SK-N-SH (cell line): Measurements from ENCODE around the gene EVC. TPM values are rescaled to one million over a fixed set of nuclear protein-coding genes. Genes with fewer than 3 reads are reported as not detected.

ENCODE experiments used
- CTCF ChIA-PET: fragments of 300-600, 350-600 bp; formaldehyde crosslinking; extraction: SDS; loops from one replicate; lab custom pipeline; 2021; lab: Yijun Ruan, JAX
- POLR2A ChIA-PET: fragments of 350-600 bp; sonication (Branson Sonifier 250); formaldehyde crosslinking; extraction: SDS; loops from one replicate; lab custom pipeline; 2020; ENCODE audit warnings: antibody characterized with exemption, inconsistent platforms; lab: Yijun Ruan, JAX
- DNase-seq: peaks from one replicate; pipeline ENCODE4 v3.0.0; 2012
- H2AFZ ChIP-seq: fragments of 200-600 bp; sonication (generic); 2 replicates; pipeline ENCODE4 v1.8.1; 2016; ENCODE audit warnings: antibody characterized with exemption, mild to moderate bottlenecking, low read depth
- H3F3A ChIP-seq: fragments of 200-600 bp; sonication (generic); replicated peaks from 2 replicates; pipeline ENCODE3; 2016; ENCODE audit warnings: antibody characterized with exemption, mild to moderate bottlenecking; ENCODE audit not compliant: insufficient read depth
- H3K27ac ChIP-seq, 2 experiments: fragments of 200-500 bp in 1 of 2; fragments of 200-600 bp in 1 of 2; sonication (Bioruptor generic) in 1 of 2; sonication (generic), shearing (Covaris generic) in 1 of 2; 2 replicates each; pipeline versions ENCODE4 v1.5.1 to v1.6.1; 2014 to 2016; ENCODE audit warnings: low read depth in 2 of 2, inconsistent platforms in 1 of 2, low read length in 1 of 2, mild to moderate bottlenecking in 1 of 2, mixed read lengths in 1 of 2
- H3K27me3 ChIP-seq: fragments of 200-600 bp; sonication (generic), shearing (Covaris generic); 2 replicates; pipeline ENCODE4 v1.6.1; 2016; ENCODE audit warnings: mixed run types; ENCODE audit not compliant: insufficient read depth
- H3K36me3 ChIP-seq, 2 experiments: fragments of 200-500 bp in 1 of 2; fragments of 200-600 bp in 1 of 2; sonication (Bioruptor generic) in 1 of 2; sonication (generic) in 1 of 2; replicated peaks in 1 of 2; 2 replicates each; pipeline versions ENCODE3 to v1.5.1; 2014 to 2016; ENCODE audit warnings: low read length in 1 of 2, mild to moderate bottlenecking in 1 of 2; ENCODE audit not compliant: insufficient read depth in 2 of 2, control insufficient read depth in 1 of 2
- H3K4me1 ChIP-seq, 2 experiments: fragments of 200-500 bp in 1 of 2; fragments of 200-600 bp in 1 of 2; sonication (Bioruptor generic) in 1 of 2; sonication (generic), shearing (Covaris generic) in 1 of 2; 2 replicates each; pipeline versions ENCODE4 v1.5.1 to v1.6.1; 2014 to 2016; ENCODE audit warnings: low read depth in 1 of 2, low read length in 1 of 2, mixed run types in 1 of 2; ENCODE audit not compliant: insufficient read depth in 2 of 2, control insufficient read depth in 1 of 2
- H3K4me2 ChIP-seq: fragments of 200-600 bp; sonication (generic), shearing (Covaris generic); 2 replicates; pipeline ENCODE4 v1.6.1; 2017; ENCODE audit warnings: mixed run types
- H3K4me3 ChIP-seq, 2 experiments: fragments of 200-500 bp in 1 of 2; fragments of 200-600 bp in 1 of 2; sonication (Bioruptor generic) in 1 of 2; sonication (generic), shearing (Covaris generic) in 1 of 2; 2 replicates each; pipeline versions ENCODE4 v1.5.1 to v1.8.1; 2014 to 2016; ENCODE audit warnings: low read depth in 2 of 2, inconsistent platforms in 1 of 2, low read length in 1 of 2, mild to moderate bottlenecking in 1 of 2, mixed read lengths in 1 of 2, moderate library complexity in 1 of 2
- H3K79me2 ChIP-seq: fragments of 200-600 bp; sonication (generic); 2 replicates; pipeline ENCODE4 v1.8.1; 2017; ENCODE audit warnings: mild to moderate bottlenecking; ENCODE audit not compliant: insufficient read depth
- H3K9ac ChIP-seq: fragments of 200-600 bp; sonication (generic); 2 replicates; pipeline ENCODE4 v1.6.1; 2017; ENCODE audit warnings: mixed run types
- H3K9me2 ChIP-seq: fragments of 200-600 bp; sonication (generic); 2 replicates; pipeline ENCODE4 v1.6.1; 2017; ENCODE audit warnings: mixed run types
- H3K9me3 ChIP-seq: fragments of 200-600 bp; sonication (generic); 2 replicates; pipeline ENCODE4 v1.6.1; 2017; ENCODE audit warnings: mixed run types, mild to moderate bottlenecking, moderate library complexity
- H4K20me1 ChIP-seq: fragments of 200-600 bp; sonication (generic); 2 replicates; pipeline ENCODE4 v1.6.1; 2017; ENCODE audit warnings: mild to moderate bottlenecking, mixed run types; ENCODE audit not compliant: insufficient read depth
- CHD2 ChIP-seq: fragments of 150-350 bp; IDR thresholded peaks from 2 replicates; pipeline ENCODE4 v1.6.1; 2018; ENCODE audit warnings: low read length; ENCODE audit not compliant: partially characterized antibody
- FOSL2 ChIP-seq: IDR thresholded peaks from 2 replicates; pipeline ENCODE4 v1.4.0; 2012; ENCODE audit warnings: low read depth, mild to moderate bottlenecking, moderate library complexity, borderline replicate concordance
- FOXJ3 ChIP-seq: sonication (generic); formaldehyde crosslinking; IDR thresholded peaks from 2 replicates; pipeline ENCODE4 v1.5.1; 2020; ENCODE audit warnings: mild to moderate bottlenecking, missing genetic modification reagents
- GABPA ChIP-seq: IDR thresholded peaks from 2 replicates; pipeline ENCODE4 v1.4.0; 2012; ENCODE audit warnings: low read depth, mild to moderate bottlenecking
- GATA2 ChIP-seq: sonication (generic); formaldehyde crosslinking; IDR thresholded peaks from 2 replicates; pipeline ENCODE4 v1.5.0; 2020; ENCODE audit warnings: mild to moderate bottlenecking, missing genetic modification reagents
- IRF3 ChIP-seq: fragments of 150-350 bp; IDR thresholded peaks from 2 replicates; pipeline ENCODE4 v1.6.1; 2016; ENCODE audit warnings: mild to moderate bottlenecking, low read depth, low read length
- MEF2A ChIP-seq: IDR thresholded peaks from 2 replicates; pipeline ENCODE4 v1.4.0; 2012; ENCODE audit warnings: low read depth, borderline replicate concordance
- NFIC ChIP-seq: IDR thresholded peaks from 2 replicates; pipeline ENCODE4 v1.4.0; 2012; ENCODE audit warnings: borderline replicate concordance
- PBX3 ChIP-seq: IDR thresholded peaks from 2 replicates; pipeline ENCODE4; 2012
- POLR2AphosphoS5 ChIP-seq: IDR thresholded peaks from 2 replicates; pipeline ENCODE4 v1.6.1; 2012; ENCODE audit warnings: low read depth, low read length
- RAD21 ChIP-seq: IDR thresholded peaks from 2 replicates; pipeline ENCODE4 v1.6.1; 2012; ENCODE audit warnings: mild to moderate bottlenecking, low read length
- RFX5 ChIP-seq: IDR thresholded peaks from 2 replicates; pipeline ENCODE4 v1.6.1; 2012; ENCODE audit warnings: mild to moderate bottlenecking, improper control_type of control experiment, low read length
- RXRA ChIP-seq: IDR thresholded peaks from 2 replicates; pipeline ENCODE4 v1.4.0; 2012; ENCODE audit warnings: low read depth, mild to moderate bottlenecking, borderline replicate concordance
- SIN3A ChIP-seq: IDR thresholded peaks from 2 replicates; pipeline ENCODE4 v1.6.1; 2012; ENCODE audit warnings: low read depth, mild to moderate bottlenecking, low read length, moderate library complexity, borderline replicate concordance
- SMC3 ChIP-seq: IDR thresholded peaks from 2 replicates; pipeline ENCODE4 v1.6.1; 2012; ENCODE audit warnings: low read depth, low read length, improper control_type of control experiment
- TAF1 ChIP-seq: IDR thresholded peaks from 2 replicates; pipeline ENCODE4 v1.6.1; 2012; ENCODE audit warnings: low read depth, mild to moderate bottlenecking, low read length, moderate library complexity, borderline replicate concordance
- TCF12 ChIP-seq: IDR thresholded peaks from 2 replicates; pipeline ENCODE4 v1.4.0; 2012
- TEAD4 ChIP-seq: IDR thresholded peaks from 2 replicates; pipeline ENCODE4 v1.4.0; 2012; ENCODE audit warnings: mild to moderate bottlenecking, borderline replicate concordance; ENCODE audit not compliant: insufficient read depth
- USF1 ChIP-seq: IDR thresholded peaks from 2 replicates; pipeline ENCODE4 v1.4.0; 2012; ENCODE audit warnings: low read depth, borderline replicate concordance
- YY1 ChIP-seq: IDR thresholded peaks from 2 replicates; pipeline ENCODE4 v1.4.0; 2012; ENCODE audit warnings: low read depth, mild to moderate bottlenecking
- WGBS: methylation state at CpG from one replicate; pipeline ENCODE4 v1.1.6; 2017; ENCODE audit warnings: low lambda C conversion rate; 5-methylcytosine and 5-hydroxymethylcytosine counted together
- polyA plus RNA-seq, 3 experiments: library from polyadenylated mRNA; depleted of rRNA; stranded (reverse); fragments of >200 nt; gene quantifications; 2 replicates each; pipeline ENCODE4 v1.2.3, GENCODE V29; 2012

The EVC gene
- polyA plus RNA-seq, 1 of the 3 experiments (the other 2 are of a cell fraction) = 3.8 TPM

- TF ChIP-seq FOSL2 = no peak
- no peak for TF ChIP-seq TCF12
- TF ChIP-seq USF1 = no peak
- TF ChIP-seq TEAD4 = no peak
- TF ChIP-seq IRF3 = no peak
- no peak for TF ChIP-seq GATA2 (CRISPR knock-in tag)
- TF ChIP-seq RFX5 = no peak
- no peak for TF ChIP-seq PBX3
- TF ChIP-seq RXRA = no peak
- TF ChIP-seq NFIC = no peak
- TF ChIP-seq CHD2 = no peak
- TF ChIP-seq TAF1 = no peak
- TF ChIP-seq FOXJ3 (CRISPR knock-in tag) = no peak
- TF ChIP-seq SMC3 = no peak
- TF ChIP-seq RAD21 = no peak
- TF ChIP-seq SIN3A = no peak
- TF ChIP-seq MEF2A = no peak
- TF ChIP-seq, all 33 proteins: peak for 0
- Histone ChIP-seq H2AFZ (no peak overlapping the region), H4K20me1 (no peaks in the 10 kb centered on the region), H3K9me2 (no peaks in the 10 kb centered on the region), H3K27ac (no peak overlapping the region), H3K9me3 (no peaks in the 10 kb centered on the region), H3K36me3 (no peaks in the 10 kb centered on the region), H3K4me3 (no peak overlapping the region), H3F3A (no peaks in the 10 kb centered on the region), H3K79me2 (no peaks in the 10 kb centered on the region), H3K4me2 (no peak overlapping the region), H3K4me1 (peaks cover 0 to 4% of the 10 kb centered on the region in 2 experiments; a peak in 1 of 4 replicates), H3K9ac (no peak overlapping the region), H3K27me3 (no peaks in the 10 kb centered on the region)
- ChIA-PET CTCF (no interaction called here), POLR2A (no interaction called here)
- no peak for DNase-seq
- WGBS = 63% methylated on average over 8 of the region's 8 CpGs
Observed at GRCh38 chr4:5701971-5702370, 9.0 kb upstream of the EVC start.

GRCh38 chr4:5703831-5704230, 7.2 kb upstream of the EVC start:
- Histone ChIP-seq H2AFZ (no peak overlapping the region), H3K4me1 (peaks cover 0 to 11% of the 10 kb centered on the region in 2 experiments; a peak in 1 of 4 replicates), H3K9me3 (no peaks in the 10 kb centered on the region), H3K27ac (no peak overlapping the region), H3K4me2 (no peak overlapping the region), H3K27me3 (no peaks in the 10 kb centered on the region), H3K9me2 (no peaks in the 10 kb centered on the region), H3K79me2 (no peaks in the 10 kb centered on the region)
- ChIA-PET CTCF (interaction anchor here (1.2 to 1.7 kb wide), 2 partner anchors 10 to 304 kb away, joined by 4 to 7 read pairs; no protein-coding TSS in a partner anchor), POLR2A (no interaction called here)
- 32% methylated on average over 5 of the region's 5 CpGs for whole genome bisulfite sequencing
- TF ChIP-seq TCF12 = no peak
- no peak for TF ChIP-seq RFX5
- no peak for TF ChIP-seq GABPA
- TF ChIP-seq YY1 = no peak
- TF ChIP-seq RAD21 = no peak
- no peak for TF ChIP-seq POLR2AphosphoS5
- TF ChIP-seq, all 33 proteins: peak for 0
- no peaks in the 10 kb centered on the region for H4K20me1 ChIP-seq
- H3F3A ChIP-seq = no peaks in the 10 kb centered on the region
- DNase-seq = no peak
- H3K4me3 ChIP-seq = no peak overlapping the region
- no peak overlapping the region for H3K9ac ChIP-seq
- H3K36me3 ChIP-seq = no peaks in the 10 kb centered on the region
